Measurements from ENCODE around the gene LYZL4. TPM values are rescaled to one million over a fixed set of nuclear protein-coding genes. Genes with fewer than 3 reads are reported as not detected.

LYZL4 gene
- total RNA-seq, 1 experiment from 2014 or later = not detected

- in situ Hi-C loops (cut with HindIII; ENCODE audit: low pct_unique_long_range_greater_than_20kb, low sequenced_read_pairs) (no loop called here), intact Hi-C loops (cut with micrococcal nuclease; ENCODE audit: unreplicated experiment) (no loop called here)
- no peak for DNase-seq (ENCODE audit: low read depth, low spot score)
- Histone ChIP-seq H3K27ac (ENCODE audit: low read length) (no peak overlapping the region), H3K9me3 (ENCODE audit: control insufficient read depth, insufficient read depth, low read depth, low read length) (no peaks in the 10 kb centered on the region), H3K36me3 (ENCODE audit: control insufficient read depth, insufficient read depth, low read length) (no peaks in the 10 kb centered on the region), H3K4me1 (ENCODE audit: control insufficient read depth, insufficient read depth, low read length) (no peaks in the 10 kb centered on the region), H3K4me3 (ENCODE audit: low read depth in 2 of 2, low read length in 2 of 2) (no peak overlapping the region), H3K27me3 (ENCODE audit: control insufficient read depth, insufficient read depth, low read length) (no peaks in the 10 kb centered on the region)
- BruUV-seq (replicated peaks) = no TSS peak
- POLR2A ChIA-PET = no interaction called here
- no peak for ATAC-seq
- TF ChIP-seq POLR2AphosphoS5 (IDR thresholded peaks at IDR 0.05; ENCODE audit: low read depth, low read length) (no peak), TCF7L2 (IDR thresholded peaks at IDR 0.05; ENCODE audit: low read depth, low read length) (no peak), SIN3A (IDR thresholded peaks at IDR 0.05; ENCODE audit: borderline replicate concordance, insufficient read depth, low read depth, low read length) (no peak), CTCF (IDR thresholded peaks at IDR 0.05) (no peak), REST (IDR thresholded peaks at IDR 0.05; ENCODE audit: insufficient read depth in 1 of 2, low read depth in 2 of 2, low read length in 1 of 2) (no peak)
- CTCF ChIA-PET = no interaction called here
These were observed 2.2 kb upstream of the LYZL4 start for GRCh38 chr3:42412526-42413155.

GRCh38 chr3:42411429-42411828, 1.0 kb upstream of the LYZL4 start:
- TF ChIP-seq SIN3A (IDR thresholded peaks at IDR 0.05; ENCODE audit: borderline replicate concordance, insufficient read depth, low read depth, low read length) = no peak
- TF ChIP-seq REST (IDR thresholded peaks at IDR 0.05; ENCODE audit: insufficient read depth in 1 of 2, low read depth in 2 of 2, low read length in 1 of 2) = no peak
- no peak for TF ChIP-seq TCF7L2 (IDR thresholded peaks at IDR 0.05; ENCODE audit: low read depth, low read length)
- no peak for TF ChIP-seq POLR2AphosphoS5 (IDR thresholded peaks at IDR 0.05; ENCODE audit: low read depth, low read length)
- TF ChIP-seq CTCF (IDR thresholded peaks at IDR 0.05) = no peak
- Histone ChIP-seq H3K27ac (ENCODE audit: low read length) (no peak overlapping the region), H3K4me3 (ENCODE audit: low read depth in 2 of 2, low read length in 2 of 2) (no peak overlapping the region), H3K27me3 (ENCODE audit: control insufficient read depth, insufficient read depth, low read length) (no peaks in the 10 kb centered on the region), H3K4me1 (ENCODE audit: control insufficient read depth, insufficient read depth, low read length) (no peaks in the 10 kb centered on the region), H3K9me3 (ENCODE audit: control insufficient read depth, insufficient read depth, low read depth, low read length) (no peaks in the 10 kb centered on the region), H3K36me3 (ENCODE audit: control insufficient read depth, insufficient read depth, low read length) (no peaks in the 10 kb centered on the region)
- BruUV-seq (replicated peaks) = no TSS peak
- DNase-seq (ENCODE audit: low read depth, low spot score) = no peak
- in situ Hi-C loops (cut with HindIII; ENCODE audit: low pct_unique_long_range_greater_than_20kb, low sequenced_read_pairs) (no loop called here), intact Hi-C loops (cut with micrococcal nuclease; ENCODE audit: unreplicated experiment) (no loop called here)
- CTCF ChIA-PET = no interaction called here
- POLR2A ChIA-PET = no interaction called here
- no peak for ATAC-seq
